GM12878 (cell line): ENCODE results near the gene PITPNB. TPM values are rescaled to one million over a fixed set of nuclear protein-coding genes. Genes with fewer than 3 reads are reported as not detected.
A peak's percentile ranks its signal among the peaks of the same experiment; 100 is the strongest.

Experiments
- ATAC-seq: fragments of 200-7000 bp; cut with Tn5 transposase; 3 replicates; pipeline ENCODE4 v1.9.1; 2020; ENCODE audit warnings: mild to moderate bottlenecking, moderate library complexity
- BruUV-seq: library from RNA; stranded (reverse); fragments of 400-500 nt; replicated peaks from 2 replicates; lab custom pipeline; 2021; lab: Mats Ljungman, UMichigan
- CTCF ChIA-PET: fragments of 300-600 bp; sonication (Branson Sonifier 250); formaldehyde crosslinking; extraction: SDS; loops from one replicate; lab custom pipeline; 2021; ENCODE audit warnings: inconsistent platforms; lab: Yijun Ruan, JAX
- POLR2A ChIA-PET: fragments of 350-600 bp; formaldehyde crosslinking; extraction: SDS; loops from one replicate; lab custom pipeline; 2021; ENCODE audit warnings: inconsistent platforms; lab: Charles Lee
- RAD21 ChIA-PET: fragments of 300-600 bp; sonication (Branson Sonifier 250); formaldehyde crosslinking; loops from one replicate; lab custom pipeline; 2023; ENCODE audit warnings: antibody characterized with exemption; ENCODE audit not compliant: unreplicated experiment; lab: Charles Lee
- SMC1A ChIA-PET: fragments of 300-600 bp; sonication (Branson Sonifier 250); formaldehyde crosslinking; loops from one replicate; lab custom pipeline; 2023; ENCODE audit not compliant: unreplicated experiment, uncharacterized antibody; lab: Charles Lee
- DNase-seq: peaks from one replicate; pipeline ENCODE4 v3.0.0-alpha.2; 2011; ENCODE audit warnings: low read depth, low spot score
- FAIRE-seq: peaks from 3 replicates; lab custom pipeline; 2011; peaks lifted over from hg19 to GRCh38; lab: Jason Lieb, UNC
- H2AFZ ChIP-seq: 2 replicates; pipeline ENCODE4 v1.6.0; 2011; ENCODE audit warnings: low read depth, low read length, control low read depth; ENCODE audit not compliant: control insufficient read depth
- H3K27ac ChIP-seq: 2 replicates; pipeline ENCODE4 v1.5.1; 2011; ENCODE audit warnings: control low read depth; ENCODE audit not compliant: control insufficient read depth, insufficient read depth
- H3K27me3 ChIP-seq, 2 experiments: replicated peaks in 1 of 2; 2 replicates each; pipeline versions ENCODE4 v1.6.0 to v1.6.1; 2011; ENCODE audit warnings: low read length in 1 of 2; ENCODE audit not compliant: control insufficient read depth in 2 of 2, insufficient read depth in 2 of 2
- H3K36me3 ChIP-seq, 2 experiments: 2 replicates each; pipeline ENCODE4 v1.5.1; 2011; ENCODE audit warnings: low read length in 1 of 2; ENCODE audit not compliant: control insufficient read depth in 2 of 2, insufficient read depth in 2 of 2
- H3K4me1 ChIP-seq: 2 replicates; pipeline ENCODE4 v1.6.1; 2011; ENCODE audit warnings: mild to moderate bottlenecking, low read length, moderate library complexity, mixed read lengths; ENCODE audit not compliant: control insufficient read depth, insufficient read depth
- H3K4me2 ChIP-seq: 2 replicates; pipeline ENCODE4 v1.6.0; 2011; ENCODE audit warnings: control low read depth; ENCODE audit not compliant: control insufficient read depth, insufficient read depth
- H3K4me3 ChIP-seq: fragments of 200-600 bp; sonication (generic); 2 replicates; pipeline ENCODE4 v1.5.1; 2016
- H3K79me2 ChIP-seq: 2 replicates; pipeline ENCODE4 v1.6.0; 2011; ENCODE audit warnings: low read length; ENCODE audit not compliant: control insufficient read depth, insufficient read depth
- H3K9ac ChIP-seq: 2 replicates; pipeline ENCODE4 v1.8.0; 2011; ENCODE audit warnings: low read length, control low read depth, mixed read lengths; ENCODE audit not compliant: control insufficient read depth, insufficient read depth
- H3K9me3 ChIP-seq: replicated peaks from 3 replicates; pipeline ENCODE4 v1.5.1; 2011; ENCODE audit warnings: mild to moderate bottlenecking, low read length; ENCODE audit not compliant: control insufficient read depth, insufficient read depth
- H4K20me1 ChIP-seq: 2 replicates; pipeline ENCODE4 v1.6.0; 2011; ENCODE audit not compliant: control insufficient read depth, insufficient read depth
- ATF7 ChIP-seq: fragments of 450-650 bp; IDR thresholded peaks from 2 replicates; pipeline ENCODE4 v1.6.1; 2016; ENCODE audit warnings: low read depth, mild to moderate bottlenecking
- BHLHE40 ChIP-seq, 2 experiments: fragments of 450-650 bp in 1 of 2; IDR thresholded peaks; 2 replicates each; pipeline ENCODE4 v1.6.1; 2011 to 2017; ENCODE audit warnings: low read depth in 2 of 2, borderline replicate concordance in 1 of 2, improper control_type of control experiment in 1 of 2, low read length in 1 of 2, mild to moderate bottlenecking in 1 of 2
- HCFC1 ChIP-seq: fragments of 150-350 bp; IDR thresholded peaks from 2 replicates; pipeline ENCODE4 v1.6.1; 2014; ENCODE audit warnings: low read length
- IRF3 ChIP-seq: fragments of 450-650 bp; IDR thresholded peaks from 2 replicates; pipeline ENCODE4 v1.6.1; 2014; ENCODE audit warnings: mild to moderate bottlenecking
- PAX5 ChIP-seq: IDR thresholded peaks from 2 replicates; pipeline ENCODE4 v1.6.1; 2011; ENCODE audit warnings: low read depth, low read length, borderline replicate concordance
- POLR2AphosphoS5 ChIP-seq: IDR thresholded peaks from 2 replicates; pipeline ENCODE4 v1.6.1; 2011; ENCODE audit warnings: mild to moderate bottlenecking, low read length, inconsistent platforms
- SPI1 ChIP-seq: IDR thresholded peaks from 2 replicates; pipeline ENCODE4 v1.6.1; 2011; ENCODE audit warnings: low read depth, mild to moderate bottlenecking, low read length, moderate library complexity, borderline replicate concordance; ENCODE audit not compliant: insufficient read depth
- SREBF2 ChIP-seq: IDR thresholded peaks from 2 replicates; pipeline ENCODE4 v1.6.1; 2012; ENCODE audit warnings: mild to moderate bottlenecking, low read length
- WRNIP1 ChIP-seq: IDR thresholded peaks from 2 replicates; pipeline ENCODE4 v1.6.1; 2011; ENCODE audit warnings: low read depth, low read length, improper control_type of control experiment, borderline replicate concordance
- ZSCAN29 ChIP-seq: fragments of 450-650 bp; IDR thresholded peaks from 2 replicates; pipeline ENCODE4 v1.6.1; 2017; ENCODE audit warnings: mild to moderate bottlenecking, moderate library complexity
- WGBS: methylation state at CpG from one replicate; pipeline ENCODE4 v1.1.6; 2016; ENCODE audit warnings: low lambda C conversion rate; ENCODE audit not compliant: insufficient replicate concordance, insufficient coverage; ENCODE audit errors: missing lambda C conversion rate; 5-methylcytosine and 5-hydroxymethylcytosine counted together
- in situ Hi-C: fragments of 300-500 bp; cut with MboI; formaldehyde crosslinking; loops from 9 replicates; pipeline ENCODE4 v1.14.3; 2018; ENCODE audit warnings: mixed read lengths
- intact Hi-C: fragments of 100-400 bp; cut with micrococcal nuclease; formaldehyde crosslinking; loops from one replicate; pipeline ENCODE4 v1.14.2; 2022; ENCODE audit not compliant: unreplicated experiment
- polyA plus RNA-seq, 11 experiments: library from polyadenylated mRNA; depleted of rRNA in 4 of 11; unstranded in 6 of 11; stranded (reverse) in 5 of 11; fragments of >200 nt; fragmentation: Nextera tagmentation in 4 of 11; fragmentation: Illumina TruSeq in 1 of 11; extraction: Ambion mirVana in 4 of 11; extraction: Trizol in 1 of 11; gene quantifications; 1 replicate in 1 of 11; 2 replicates in 10 of 11; pipeline versions ENCODE4 v1.2.1 to v1.2.3, GENCODE V29; 2011 to 2016; ENCODE audit warnings: inconsistent platforms in 2 of 11, missing spikeins in 2 of 11, low read depth in 1 of 11
- total RNA-seq, 4 experiments: library from RNA; depleted of rRNA in 3 of 4; stranded (reverse); fragments of >200 nt in 3 of 4; fragmentation: Illumina TruSeq in 1 of 4; extraction: Trizol in 1 of 4; gene quantifications; 2 replicates each; pipeline versions ENCODE4 v1.2.1 to v1.2.3, GENCODE V29; 2013 to 2021

The PITPNB gene
- total and polyA plus RNA-seq, 10 of the 15 experiments (the other 5 are each of a cell fraction or from before 2014, with no cell fraction given): 19.7 to 116 (median 64.9) TPM

- no peaks in the 10 kb centered on the region for H3K9me3 ChIP-seq
Measured at GRCh38 chr22:27868732-27869282, 50.2 kb downstream of the PITPNB start.

More at GRCh38 chr22:27868732-27869282, 50.2 kb downstream of the PITPNB start:
- FAIRE-seq: no peak
- ChIA-PET RAD21 (no interaction called here), POLR2A (no interaction called here), CTCF (interaction anchor here (1.0 to 3.1 kb wide), 3 partner anchors 11 to 24 kb away, joined by 3 to 26 read pairs (median 4); no protein-coding TSS in a partner anchor), SMC1A (interaction anchor here (1.3 to 2.0 kb wide), 2 partner anchors 9 to 12 kb away, joined by 5 to 6 read pairs; no protein-coding TSS in a partner anchor)
- H3K36me3 ChIP-seq: peaks cover 5 to 35% of the 10 kb centered on the region in 2 experiments
- in situ Hi-C loops: no loop called here
- no peak for ATAC-seq
- TF ChIP-seq IRF3 (no peak), POLR2AphosphoS5 (no peak), ZSCAN29 (no peak), BHLHE40 (IDR thresholded peaks at IDR 0.05; ENCODE audit: borderline replicate concordance in 1 of 2, low read depth in 2 of 2, low read length in 1 of 2) (peak; percentile 50 to 56; a peak in 2 of 4 replicates), SPI1 (peak; percentile 10; the same call in 1 of the 2 replicates), SREBF2 (no peak), PAX5 (no peak), ATF7 (no peak), HCFC1 (no peak), WRNIP1 (no peak)
- no peak for DNase-seq
- 68% methylated on average over 6 of the region's 6 CpGs for WGBS
- H3K4me2 ChIP-seq: no peak overlapping the region
- H4K20me1 ChIP-seq: no peaks in the 10 kb centered on the region
- no peak overlapping the region for H3K27ac ChIP-seq
- intact Hi-C loops: no loop called here
- no peaks in the 10 kb centered on the region for H3K27me3 ChIP-seq
- peaks cover 2% of the 10 kb centered on the region for H3K79me2 ChIP-seq
- no peak overlapping the region for H3K4me3 ChIP-seq
- peaks cover 10% of the 10 kb centered on the region; the same call in 1 of the 2 replicates for H3K4me1 ChIP-seq
- H2AFZ ChIP-seq: no peak overlapping the region
- H3K9ac ChIP-seq: no peak overlapping the region
- BruUV-seq: no TSS peak
